GM12892 (cell line): Measurements from ENCODE around the gene RABGAP1.

ENCODE experiments used
- DNase-seq: peaks from one replicate; pipeline ENCODE4 v3.0.0; 2011; ENCODE audit not compliant: insufficient read length
- FAIRE-seq: peaks from 2 replicates; lab custom pipeline; 2011; peaks lifted over from hg19 to GRCh38; lab: Jason Lieb, UNC
- POLR2A ChIP-seq: IDR thresholded peaks from 2 replicates; pipeline ENCODE4 v1.6.1; 2011; ENCODE audit warnings: low read depth, low read length, control low read depth
- POLR2AphosphoS5 ChIP-seq: IDR thresholded peaks from 2 replicates; pipeline ENCODE4 v1.6.1; 2011; ENCODE audit warnings: low read depth, low read length, control low read depth
- TAF1 ChIP-seq: IDR thresholded peaks from 2 replicates; pipeline ENCODE4 v1.6.1; 2011; ENCODE audit warnings: low read depth, mild to moderate bottlenecking, control low read depth, low read length, borderline replicate concordance

Gene RABGAP1

DNA sequence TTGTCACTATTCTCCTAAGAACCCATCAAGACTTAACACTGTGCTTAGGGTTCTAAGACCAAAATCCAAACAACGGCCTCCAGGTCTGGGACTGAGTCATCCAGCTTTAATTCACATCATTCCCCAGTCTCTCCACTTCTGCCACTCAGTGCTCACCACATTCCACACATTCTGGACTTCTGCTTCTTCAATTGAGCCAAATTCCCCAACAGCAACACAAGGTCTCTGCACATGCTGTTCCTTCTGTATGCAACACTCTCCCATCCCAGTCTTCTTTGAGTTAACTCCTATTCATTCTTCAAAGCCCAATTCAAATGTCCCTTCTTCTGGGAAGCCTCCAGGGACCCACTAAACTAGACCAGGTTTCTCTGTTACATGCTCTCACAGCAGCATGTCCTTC is 190.4 kb downstream of the RABGAP1 start:
- TF ChIP-seq POLR2AphosphoS5 = no peak
- no peak for TF ChIP-seq POLR2A
- TF ChIP-seq TAF1 = no peak
- FAIRE-seq (no peak), DNase-seq (no peak)

DNA sequence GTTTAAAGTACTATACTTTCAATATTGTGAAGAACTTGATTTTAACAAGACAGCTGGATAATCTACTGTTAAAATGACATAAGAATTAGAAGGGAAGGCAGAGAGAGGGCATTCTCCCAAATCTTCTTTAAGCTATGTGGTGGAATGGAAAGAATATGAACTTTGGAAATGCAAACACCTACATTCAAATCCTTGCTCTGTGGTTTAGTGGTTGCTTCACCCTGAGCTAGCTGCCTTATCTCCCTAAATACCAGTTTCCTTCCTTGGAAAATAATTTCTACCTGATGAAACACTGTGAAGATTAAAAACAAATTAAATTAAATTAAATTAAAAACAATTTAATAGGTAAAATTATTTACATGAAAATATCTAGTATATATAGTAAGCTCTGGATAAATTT is 191.2 kb downstream of the RABGAP1 start:
- no peak for DNase-seq
- TF ChIP-seq POLR2A (no peak), TAF1 (no peak), POLR2AphosphoS5 (no peak)
- no peak for FAIRE-seq

DNA sequence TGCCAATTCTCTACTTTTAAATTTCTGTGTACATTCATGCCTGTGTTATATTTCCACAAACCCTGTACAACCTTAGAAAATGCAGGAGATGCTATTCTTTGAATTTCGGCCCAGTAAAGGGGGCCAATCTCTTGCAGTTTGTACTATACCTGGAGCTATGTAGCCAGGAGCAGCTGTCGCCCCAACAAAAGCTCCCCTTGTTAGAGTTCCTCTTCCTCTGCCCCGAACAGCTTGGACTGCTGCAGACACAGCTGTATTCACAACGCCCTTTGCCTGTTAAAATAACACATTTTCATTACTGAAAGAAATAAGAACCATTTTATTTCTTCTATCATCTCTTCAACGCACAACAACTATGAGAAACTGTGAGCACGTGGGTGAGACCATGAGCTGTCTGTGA is 191.9 kb downstream of the RABGAP1 start:
- DNase-seq (no peak), FAIRE-seq (no peak)
- no peak for TF ChIP-seq TAF1
- no peak for TF ChIP-seq POLR2AphosphoS5
- no peak for TF ChIP-seq POLR2A

DNA sequence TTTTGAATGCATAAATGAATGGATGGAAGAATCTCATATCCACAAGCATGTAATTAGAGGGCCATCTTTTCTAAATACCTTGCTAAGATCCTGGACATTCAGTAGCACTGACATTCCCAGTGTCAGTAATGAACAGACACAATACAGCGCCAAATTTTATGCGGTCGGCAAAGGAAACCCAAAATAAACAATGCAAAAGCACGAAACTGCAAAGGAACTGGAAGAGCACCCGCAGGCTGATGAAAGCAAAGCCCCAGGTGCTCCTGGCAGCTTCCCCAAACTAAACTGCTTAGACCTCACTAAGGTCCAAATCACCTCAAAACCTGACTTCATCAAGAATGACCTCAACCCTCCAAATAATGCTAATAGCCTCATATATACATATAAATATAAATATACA is 194.6 kb downstream of the RABGAP1 start:
- FAIRE-seq (no peak), DNase-seq (no peak)
- TF ChIP-seq POLR2A (no peak), POLR2AphosphoS5 (no peak), TAF1 (no peak)

DNA sequence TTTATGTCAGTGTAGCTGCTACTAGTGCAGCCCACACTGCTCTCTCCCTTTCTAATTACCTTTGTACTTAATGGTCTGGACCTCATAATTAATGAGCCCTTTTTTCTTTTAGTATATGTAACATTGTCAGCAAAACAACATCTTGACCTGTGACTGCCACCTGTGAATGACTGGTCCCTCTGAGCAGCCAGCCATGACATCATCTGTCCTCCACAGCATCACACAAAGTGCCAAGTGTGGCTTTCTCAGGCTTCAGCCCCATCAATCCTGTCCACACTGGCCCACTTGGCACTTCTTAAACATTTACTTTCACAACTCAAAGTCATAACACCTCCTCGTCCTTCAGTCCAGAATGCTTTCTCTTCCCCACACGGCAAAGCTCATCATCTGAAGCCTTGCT is 197.3 kb downstream of the RABGAP1 start:
- DNase-seq = no peak
- TF ChIP-seq TAF1 (no peak), POLR2AphosphoS5 (no peak), POLR2A (no peak)
- peak; percentile 65 for FAIRE-seq

DNA sequence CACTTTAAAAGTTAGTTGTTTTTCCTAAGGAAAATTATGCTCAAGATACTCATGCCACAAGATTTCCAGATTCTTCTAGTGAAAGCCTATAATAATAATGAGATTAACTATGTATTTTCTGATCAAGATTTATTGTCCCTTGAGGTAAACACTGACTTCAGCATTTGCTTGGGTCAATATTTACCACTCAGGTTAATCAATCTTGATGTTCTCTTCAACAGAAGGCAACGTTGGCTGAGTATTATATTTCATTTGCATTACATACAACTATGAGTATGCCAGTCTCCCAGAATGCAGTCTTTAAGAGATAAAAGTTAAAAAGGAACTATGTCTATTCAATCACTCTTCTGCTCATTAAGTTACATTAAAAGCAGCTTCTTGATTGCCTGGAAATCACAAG is 208.2 kb downstream of the RABGAP1 start:
- TF ChIP-seq TAF1 = no peak
- TF ChIP-seq POLR2A = no peak
- no peak for TF ChIP-seq POLR2AphosphoS5
- FAIRE-seq (no peak), DNase-seq (no peak)

DNA sequence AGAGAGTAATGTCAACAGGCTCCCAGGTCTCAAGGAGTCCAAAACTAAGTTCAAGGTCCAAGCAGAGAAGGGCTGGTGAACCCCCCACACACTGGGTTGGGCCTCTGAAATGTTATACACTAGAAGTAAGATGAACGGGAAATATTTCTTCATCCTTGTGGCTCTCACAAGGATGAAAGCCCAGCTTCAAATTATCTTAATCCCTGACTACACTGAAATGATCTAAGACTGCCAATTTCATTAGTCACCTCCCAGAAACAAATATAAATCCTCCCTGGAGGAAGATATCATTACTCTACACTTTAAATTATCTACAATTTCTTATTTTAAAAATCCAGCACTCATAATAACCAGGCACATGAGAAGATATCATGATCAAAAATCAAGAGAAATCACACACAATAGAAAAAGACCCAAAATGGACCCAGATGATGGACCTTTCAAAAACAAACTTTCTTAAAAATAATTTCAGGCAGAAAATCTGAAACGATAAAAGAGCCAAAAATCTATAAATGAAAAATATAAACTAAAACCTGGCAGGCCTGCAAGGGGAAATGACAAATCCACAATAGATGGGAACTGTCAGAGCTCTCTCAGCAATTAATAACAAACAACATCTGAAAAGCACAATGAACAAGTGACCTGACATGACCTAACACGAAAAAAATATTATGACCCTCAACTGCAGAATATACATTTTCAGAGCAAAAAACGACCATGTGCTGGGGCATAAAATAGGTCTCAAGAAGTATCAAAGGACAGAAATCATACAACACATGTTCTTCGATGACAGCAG is 210.1 kb downstream of the RABGAP1 start:
- TF ChIP-seq TAF1 (no peak), POLR2AphosphoS5 (no peak), POLR2A (no peak)
- DNase-seq (no peak), FAIRE-seq (no peak)
